Measurements from ENCODE around the gene GPRC5C.

GPRC5C gene

GRCh38 chr17:74433421-74434121 is 1.7 kb downstream of the GPRC5C start (continued):
- TF ChIP-seq ZBTB48 (tag by site-specific recombination; IDR thresholded peaks at IDR 0.05) (peak; percentile 16; the same call in 1 of the 2 replicates), FEZF1 (tag by site-specific recombination; IDR thresholded peaks at IDR 0.05) (no peak), ZNF677 (tag by site-specific recombination; IDR thresholded peaks at IDR 0.05) (no peak)

- CTCF ChIA-PET, result interaction anchor here (0.8 to 7.1 kb wide), 5 partner anchors 14 to 65 kb away, joined by 3 to 151 read pairs (median 4); no protein-coding TSS in a partner anchor
- no peak overlapping the region for H3K27ac ChIP-seq (ENCODE audit: extremely low read depth, low read depth, low read length)
- H3K36me3 ChIP-seq (ENCODE audit: control insufficient read depth in 2 of 2, insufficient read depth in 1 of 2, low read length in 2 of 2), result peaks cover 0 to 14% of the 10 kb centered on the region in 2 experiments; a peak in 2 of 3 replicates
- POLR2A ChIA-PET, result interaction anchor here (1.8 kb wide), 1 partner anchor 18 kb away, joined by 6 read pairs; no protein-coding TSS in a partner anchor
- H3K4me3 ChIP-seq (ENCODE audit: low read depth, low read length), result no peak overlapping the region
- TF ChIP-seq ZNF626 (tag by site-specific recombination; IDR thresholded peaks at IDR 0.05) (no peak), ZNF366 (tag by site-specific recombination; conservative IDR thresholded peaks at IDR 0.05) (no peak), ZNF274 (IDR thresholded peaks at IDR 0.05; ENCODE audit: low read length) (no peak), ZNF274 (tag by site-specific recombination; IDR thresholded peaks at IDR 0.05; ENCODE audit: borderline replicate concordance) (no peak), ZNF169 (tag by site-specific recombination; IDR thresholded peaks at IDR 0.05) (no peak), YY2 (tag by site-specific recombination; IDR thresholded peaks at IDR 0.05) (no peak), ZNF521 (tag by site-specific recombination; IDR thresholded peaks at IDR 0.05) (no peak), ZNF624 (tag by site-specific recombination; IDR thresholded peaks at IDR 0.05) (no peak), KLF17 (tag by site-specific recombination; IDR thresholded peaks at IDR 0.05) (no peak)
- peaks cover 7% of the 10 kb centered on the region for H3K4me1 ChIP-seq (ENCODE audit: control insufficient read depth, insufficient read depth, low read length)
- no peaks in the 10 kb centered on the region for H3K9me3 ChIP-seq (ENCODE audit: control insufficient read depth, insufficient read depth, low read depth, low read length)
Observed at GRCh38 chr17:74435775-74436359, 4.0 kb downstream of the GPRC5C start.

GRCh38 chr17:74437702-74438101 is 5.8 kb downstream of the GPRC5C start:
- H3K4me3 ChIP-seq (ENCODE audit: low read depth, low read length), result no peak overlapping the region
- ChIA-PET POLR2A (interaction anchor here (0.6 to 1.4 kb wide), 3 partner anchors 10 to 18 kb away, joined by 3 to 5 read pairs (median 5); no protein-coding TSS in a partner anchor), CTCF (interaction anchor here (0.6 to 7.1 kb wide), 26 partner anchors 8 to 989 kb away, joined by 3 to 151 read pairs (median 4); partner anchors contain the start of gene GPR142)
- peaks cover 0 to 17% of the 10 kb centered on the region in 2 experiments; a peak in 2 of 3 replicates for H3K36me3 ChIP-seq (ENCODE audit: control insufficient read depth in 2 of 2, insufficient read depth in 1 of 2, low read length in 2 of 2)
- no peaks in the 10 kb centered on the region for H3K9me3 ChIP-seq (ENCODE audit: control insufficient read depth, insufficient read depth, low read depth, low read length)
- no peak overlapping the region for H3K27ac ChIP-seq (ENCODE audit: extremely low read depth, low read depth, low read length)
- H3K4me1 ChIP-seq (ENCODE audit: control insufficient read depth, insufficient read depth, low read length), result peaks cover 2% of the 10 kb centered on the region; the same call in 1 of the 2 replicates
- TF ChIP-seq ZNF654 (tag by site-specific recombination; IDR thresholded peaks at IDR 0.05; ENCODE audit: low read depth) (peak; percentile 46), SETDB1 (IDR thresholded peaks at IDR 0.05; ENCODE audit: insufficient read length, low read length) (peak; percentile 82), ZNF596 (tag by site-specific recombination; IDR thresholded peaks at IDR 0.05) (no peak), ZNF2 (tag by site-specific recombination; IDR thresholded peaks at IDR 0.05) (peak; percentile 98), ZSCAN23 (tag by site-specific recombination; IDR thresholded peaks at IDR 0.05) (no peak), TRIM28 (IDR thresholded peaks at IDR 0.05; ENCODE audit: borderline replicate concordance, low read length) (peak; percentile 59; the same call in 1 of the 2 replicates), ZXDB (tag by site-specific recombination; IDR thresholded peaks at IDR 0.05) (no peak), ZNF660 (tag by site-specific recombination; IDR thresholded peaks at IDR 0.05) (0 out of 2 replicates have a peak, but pooled peaks have one; percentile 20), ZNF548 (tag by site-specific recombination; IDR thresholded peaks at IDR 0.05) (no peak), ZNF610 (tag by site-specific recombination; IDR thresholded peaks at IDR 0.05; ENCODE audit: borderline replicate concordance) (0 out of 2 replicates have a peak, but pooled peaks have one; percentile 58), ZFP3 (tag by site-specific recombination; IDR thresholded peaks at IDR 0.05; ENCODE audit: low read depth) (no peak)
